Mucosa of rectum (tissue), 2 donors: Measurements from ENCODE around the gene ZNF628.
"Not testable (repeated sequence)": the region's sequence is repeated elsewhere in the genome, so short reads cannot be mapped to it uniquely, and the experiment has no call there.

ENCODE experiments used
- H3K27ac ChIP-seq, 2 donors: one replicate each; pipeline ENCODE4 v1.7.0; 2013; ENCODE audit warnings: inconsistent platforms in 2 of 2, low read depth in 2 of 2, low read length in 2 of 2
- H3K27me3 ChIP-seq, 2 donors: one replicate each; pipeline ENCODE4 v1.7.0; 2013; ENCODE audit warnings: low read length in 2 of 2; ENCODE audit not compliant: control insufficient read depth in 2 of 2, insufficient read depth in 2 of 2
- H3K36me3 ChIP-seq, 2 donors: one replicate each; pipeline ENCODE4 v1.7.0; 2013; ENCODE audit warnings: low read length in 2 of 2; ENCODE audit not compliant: control insufficient read depth in 2 of 2, insufficient read depth in 2 of 2
- H3K4me1 ChIP-seq, 2 donors: one replicate each; pipeline ENCODE4 v1.7.0; 2013; ENCODE audit warnings: low read length in 2 of 2, mild to moderate bottlenecking in 1 of 2; ENCODE audit not compliant: control insufficient read depth in 2 of 2, insufficient read depth in 2 of 2
- H3K4me3 ChIP-seq, 2 donors: one replicate each; pipeline ENCODE4 v1.7.0; 2013; ENCODE audit warnings: low read length in 2 of 2
- H3K9ac ChIP-seq, 2 donors: one replicate each; pipeline ENCODE4 v1.7.0; 2013; ENCODE audit warnings: low read length in 2 of 2, low read depth in 1 of 2, mild to moderate bottlenecking in 1 of 2
- H3K9me3 ChIP-seq, 2 donors: one replicate each; pipeline ENCODE4 v1.7.0; 2013; ENCODE audit warnings: low read length in 2 of 2; ENCODE audit not compliant: control insufficient read depth in 2 of 2
- donor health status: healthy.
- donor health status: Normal muscosa, but diverticular disease.

Gene ZNF628

DNA sequence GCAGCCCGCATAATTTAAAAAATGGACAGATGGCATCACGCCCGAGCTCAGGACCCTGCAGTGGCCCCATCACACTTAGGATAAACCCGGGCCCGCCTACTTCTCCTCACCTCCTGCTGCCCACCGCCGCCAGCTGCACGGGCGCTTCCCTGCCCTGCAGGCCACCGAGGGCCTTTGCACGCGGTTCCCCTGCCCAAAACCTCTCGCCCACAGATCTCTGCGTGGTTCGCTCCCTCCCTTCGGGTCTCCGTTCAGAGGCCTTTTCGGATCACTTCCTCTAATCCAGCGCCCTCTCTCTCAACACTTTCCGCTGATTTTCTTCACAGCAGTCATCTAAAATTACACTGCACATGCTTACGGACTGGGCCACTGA lies 35.1 kb upstream of the ZNF628 start:
- peaks cover 36 to 54% of the 10 kb centered on the region in 2 donors for H3K27me3 ChIP-seq
- no peak overlapping the region for H3K4me3 ChIP-seq
- H3K27ac ChIP-seq = no peak overlapping the region
- no peak overlapping the region for H3K9ac ChIP-seq
- no peaks in the 10 kb centered on the region for H3K36me3 ChIP-seq
- peaks cover 0 to 2% of the 10 kb centered on the region in 2 donors for H3K4me1 ChIP-seq
- no peaks in the 10 kb centered on the region for H3K9me3 ChIP-seq

GRCh38 chr19:55441692-55442321 lies 34.6 kb upstream of the ZNF628 start:
- H3K9ac ChIP-seq = no peak overlapping the region
- H3K9me3 ChIP-seq = no peaks in the 10 kb centered on the region
- no peak overlapping the region for H3K27ac ChIP-seq
- H3K27me3 ChIP-seq = peaks cover 36 to 54% of the 10 kb centered on the region in 2 donors
- H3K4me3 ChIP-seq = no peak overlapping the region
- H3K4me1 ChIP-seq = peaks cover 0 to 2% of the 10 kb centered on the region in 2 donors
- H3K36me3 ChIP-seq = no peaks in the 10 kb centered on the region

DNA sequence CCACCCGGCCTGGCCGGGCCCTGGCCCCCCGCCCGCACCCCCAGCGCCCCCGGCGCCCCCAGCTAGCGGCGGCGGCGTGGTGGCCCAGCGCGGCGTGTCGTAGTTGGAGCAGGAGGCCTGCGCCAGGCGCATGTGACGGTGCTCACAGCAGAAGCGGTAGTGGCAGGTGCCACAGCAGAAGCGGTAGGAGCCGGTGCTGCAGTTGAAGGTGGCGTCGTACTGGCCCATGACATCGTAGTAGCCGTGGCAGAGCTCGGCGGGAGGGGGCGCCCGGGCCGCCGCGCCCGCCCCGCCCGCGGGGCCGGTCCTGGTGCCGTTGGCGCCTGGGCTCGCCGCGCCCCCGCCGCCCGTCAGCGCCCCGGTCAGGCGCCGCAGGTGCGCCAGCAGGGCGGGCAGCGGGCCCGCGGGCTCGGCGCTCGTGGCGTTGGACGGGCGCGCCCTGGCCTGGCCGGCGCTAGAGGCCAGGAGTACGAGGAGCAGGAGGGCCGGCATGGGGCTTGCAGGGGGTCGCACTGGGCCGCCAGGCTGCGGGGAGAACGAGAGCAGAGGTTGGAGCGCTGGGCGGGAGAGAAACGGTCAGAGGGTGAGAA lies 34.0 kb upstream of the ZNF628 start:
- H3K9me3 ChIP-seq = no peaks in the 10 kb centered on the region
- H3K27me3 ChIP-seq = peaks cover 36 to 52% of the 10 kb centered on the region in 2 donors
- no peak overlapping the region for H3K9ac ChIP-seq
- H3K27ac ChIP-seq = no peak overlapping the region
- no peak overlapping the region for H3K4me3 ChIP-seq
- H3K36me3 ChIP-seq = no peaks in the 10 kb centered on the region
- H3K4me1 ChIP-seq = peaks cover 0 to 2% of the 10 kb centered on the region in 2 donors

GRCh38 chr19:55443045-55443823 lies 33.2 kb upstream of the ZNF628 start, which contains the start of gene SHISA7:
Gene SHISA7, minus strand, starts transcription at chr19:55443300. Its CDS starts 437 bp downstream, at chr19:55442863.
- Histone ChIP-seq H3K9ac (no peak within 1 kb of the TSS), H3K36me3 (no peaks in the 10 kb centered on the region), H3K4me3 (no peak within 1 kb of the TSS), H3K4me1 (peaks cover 0 to 2% of the 10 kb centered on the region in 2 donors), H3K27ac (no peak within 1 kb of the TSS), H3K27me3 (peaks cover 39 to 49% of the 10 kb centered on the region in 2 donors), H3K9me3 (no peaks in the 10 kb centered on the region)

DNA sequence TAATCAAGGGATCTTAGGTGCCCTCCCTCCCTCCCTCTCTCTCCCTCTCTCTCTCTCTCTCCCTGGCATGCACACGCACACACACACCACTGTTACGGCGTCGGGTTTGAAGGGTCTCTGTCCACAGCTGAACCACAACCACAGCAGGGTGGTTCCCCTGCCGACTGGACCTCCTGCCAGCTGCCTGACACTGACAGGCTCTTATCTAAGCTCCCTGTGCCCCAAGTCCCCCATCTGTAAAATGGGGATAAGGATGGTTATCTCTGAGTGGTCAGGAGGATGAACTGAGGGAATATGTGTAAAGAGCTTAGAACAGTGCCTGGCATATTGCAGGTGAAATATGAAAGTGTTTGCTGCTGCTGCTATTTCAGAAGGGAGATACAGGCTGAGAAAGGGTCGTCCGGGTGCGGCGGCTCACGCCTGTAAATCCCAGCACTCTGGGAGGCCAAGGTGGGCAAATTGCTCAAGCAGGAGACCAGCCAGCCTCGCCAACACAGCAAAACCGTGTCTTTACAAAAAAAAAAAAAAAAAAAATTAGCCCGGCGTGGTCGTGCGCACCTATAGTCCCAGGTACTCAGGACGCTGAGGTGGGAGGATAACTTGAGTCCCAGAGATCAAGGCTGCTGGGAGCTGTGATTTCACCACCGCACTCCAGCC lies 32.5 kb upstream of the ZNF628 start:
- no peaks in the 10 kb centered on the region for H3K36me3 ChIP-seq
- no peak overlapping the region for H3K27ac ChIP-seq
- H3K9ac ChIP-seq = no peak overlapping the region
- H3K9me3 ChIP-seq = no peaks in the 10 kb centered on the region
- no peak overlapping the region for H3K4me3 ChIP-seq
- H3K4me1 ChIP-seq = peaks cover 0 to 2% of the 10 kb centered on the region in 2 donors
- peaks cover 35 to 45% of the 10 kb centered on the region in 2 donors for H3K27me3 ChIP-seq

- Histone ChIP-seq H3K4me3 (no peak overlapping the region), H3K27me3 (peaks cover 32 to 44% of the 10 kb centered on the region in 2 donors), H3K4me1 (peaks cover 0 to 2% of the 10 kb centered on the region in 2 donors), H3K9ac (no peak overlapping the region), H3K27ac (no peak overlapping the region), H3K9me3 (no peaks in the 10 kb centered on the region), H3K36me3 (no peaks in the 10 kb centered on the region)
Measured at GRCh38 chr19:55444646-55445045, 31.8 kb upstream of the ZNF628 start.

- Histone ChIP-seq H3K27ac (no peak overlapping the region), H3K9ac (no peak overlapping the region), H3K36me3 (no peaks in the 10 kb centered on the region), H3K9me3 (no peaks in the 10 kb centered on the region), H3K4me3 (no peak overlapping the region), H3K27me3 (peaks cover 26 to 37% of the 10 kb centered on the region in 2 donors), H3K4me1 (peaks cover 0 to 2% of the 10 kb centered on the region in 2 donors)
Measured at GRCh38 chr19:55446060-55446459, 30.4 kb upstream of the ZNF628 start.

DNA sequence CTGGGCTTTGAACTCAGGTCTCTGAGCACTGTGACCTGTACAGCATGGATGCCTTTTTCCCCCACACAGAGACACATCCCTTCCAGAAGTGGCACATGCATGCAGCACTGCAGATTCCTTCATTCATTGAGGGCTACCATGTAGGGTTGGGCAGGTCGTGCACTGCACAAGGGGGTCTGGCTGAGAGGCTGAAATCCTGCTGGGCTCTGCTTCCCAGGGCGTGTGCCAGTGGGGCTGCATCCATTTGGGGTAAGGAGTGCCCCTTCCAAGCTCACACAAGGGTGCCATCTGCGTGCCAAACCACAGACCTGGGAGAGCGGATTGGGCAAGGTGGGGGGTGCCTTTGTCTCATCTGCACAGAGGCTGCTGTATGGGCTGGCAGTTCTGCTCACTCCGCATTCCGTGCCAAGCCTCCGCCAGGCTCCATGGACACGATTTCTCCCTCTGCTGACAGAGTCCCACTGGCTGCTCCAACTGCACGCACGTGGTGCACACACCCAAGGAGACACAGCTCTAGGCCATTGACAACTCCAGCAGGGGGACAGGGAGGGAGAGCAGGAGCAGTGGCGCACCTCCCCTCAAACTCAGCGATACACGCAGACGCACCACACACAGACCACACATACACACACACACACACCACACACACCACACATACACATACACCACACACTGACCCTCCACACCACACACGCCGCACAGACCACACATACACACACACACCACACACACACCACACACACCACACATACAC lies 28.8 kb upstream of the ZNF628 start:
- Histone ChIP-seq H3K9me3 (no peaks in the 10 kb centered on the region), H3K9ac (no peak overlapping the region), H3K4me1 (no peaks in the 10 kb centered on the region), H3K27me3 (peaks cover 28 to 35% of the 10 kb centered on the region in 2 donors), H3K4me3 (no peak overlapping the region), H3K27ac (no peak overlapping the region), H3K36me3 (no peaks in the 10 kb centered on the region)

- H3K4me3 ChIP-seq, H3K4me1 ChIP-seq, H3K27ac ChIP-seq, H3K9me3 ChIP-seq, H3K9ac ChIP-seq, H3K36me3 ChIP-seq: not testable (repeated sequence)
- peaks cover 28 to 35% of the 10 kb centered on the region in 2 donors for H3K27me3 ChIP-seq
Measured at GRCh38 chr19:55448175-55448490, 28.3 kb upstream of the ZNF628 start.
